GM12874 (cell line): ENCODE data around the gene PPP4C.
A peak's percentile ranks its signal among the peaks of the same experiment; 100 is the strongest.

ENCODE experiments used
- TF ChIP-seq, protein P1 (sequence below): IDR thresholded peaks from 2 replicates; pipeline ENCODE4 v1.5.1; 2011; ENCODE audit warnings: low read depth, mild to moderate bottlenecking, control low read depth, low read length, moderate library complexity; ENCODE audit not compliant: insufficient read depth

PPP4C gene

GRCh38 chr16:30096862-30097563, 21.2 kb downstream of the PPP4C start:
- TF ChIP-seq, protein P1, sequence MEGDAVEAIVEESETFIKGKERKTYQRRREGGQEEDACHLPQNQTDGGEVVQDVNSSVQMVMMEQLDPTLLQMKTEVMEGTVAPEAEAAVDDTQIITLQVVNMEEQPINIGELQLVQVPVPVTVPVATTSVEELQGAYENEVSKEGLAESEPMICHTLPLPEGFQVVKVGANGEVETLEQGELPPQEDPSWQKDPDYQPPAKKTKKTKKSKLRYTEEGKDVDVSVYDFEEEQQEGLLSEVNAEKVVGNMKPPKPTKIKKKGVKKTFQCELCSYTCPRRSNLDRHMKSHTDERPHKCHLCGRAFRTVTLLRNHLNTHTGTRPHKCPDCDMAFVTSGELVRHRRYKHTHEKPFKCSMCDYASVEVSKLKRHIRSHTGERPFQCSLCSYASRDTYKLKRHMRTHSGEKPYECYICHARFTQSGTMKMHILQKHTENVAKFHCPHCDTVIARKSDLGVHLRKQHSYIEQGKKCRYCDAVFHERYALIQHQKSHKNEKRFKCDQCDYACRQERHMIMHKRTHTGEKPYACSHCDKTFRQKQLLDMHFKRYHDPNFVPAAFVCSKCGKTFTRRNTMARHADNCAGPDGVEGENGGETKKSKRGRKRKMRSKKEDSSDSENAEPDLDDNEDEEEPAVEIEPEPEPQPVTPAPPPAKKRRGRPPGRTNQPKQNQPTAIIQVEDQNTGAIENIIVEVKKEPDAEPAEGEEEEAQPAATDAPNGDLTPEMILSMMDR = no peak

GRCh38 chr16:30104090-30104489, 28.3 kb downstream of the PPP4C start:
- TF ChIP-seq, protein P1 = no peak

GRCh38 chr16:30104492-30104891, 28.7 kb downstream of the PPP4C start:
- TF ChIP-seq, protein P1 = no peak

DNA sequence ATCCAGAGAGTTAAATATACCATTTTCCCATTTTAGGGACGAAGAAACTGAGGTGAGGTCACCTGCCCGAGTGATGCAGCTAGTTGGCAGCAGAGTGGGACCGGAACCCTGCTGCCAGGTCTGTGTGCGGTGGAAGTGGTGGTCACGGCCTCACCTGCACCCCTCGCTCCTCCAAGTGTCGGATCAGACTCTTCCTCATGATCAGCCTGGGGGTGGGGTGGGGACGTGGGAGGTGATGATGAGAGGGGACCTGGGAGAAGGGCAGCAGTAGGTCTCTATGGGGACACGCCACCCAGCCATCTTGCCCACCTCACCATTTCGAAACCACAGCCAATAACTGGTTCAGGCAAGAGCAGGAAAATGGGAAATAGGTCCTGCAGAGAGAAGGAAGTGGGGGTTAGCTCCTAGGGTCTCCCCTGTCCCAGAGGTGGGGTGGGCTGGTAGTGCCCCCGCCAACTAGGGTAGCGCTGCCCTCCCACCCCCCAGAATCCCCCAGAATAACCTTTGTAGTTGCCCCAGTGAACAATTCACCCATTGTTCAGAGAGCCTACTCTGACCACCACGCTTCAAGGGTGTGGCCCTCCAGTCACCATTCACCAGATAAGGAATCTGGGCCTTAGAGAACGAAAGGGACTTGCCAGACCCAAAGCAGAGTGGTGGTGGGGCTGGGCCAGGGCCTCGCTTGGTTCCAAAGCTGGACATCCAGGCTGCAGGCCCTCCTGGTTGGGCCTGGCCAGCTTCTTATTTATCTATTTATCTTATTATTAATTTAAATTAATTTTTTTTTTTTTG, 32.5 kb downstream of the PPP4C start:
- TF ChIP-seq, protein P1 = no peak

DNA sequence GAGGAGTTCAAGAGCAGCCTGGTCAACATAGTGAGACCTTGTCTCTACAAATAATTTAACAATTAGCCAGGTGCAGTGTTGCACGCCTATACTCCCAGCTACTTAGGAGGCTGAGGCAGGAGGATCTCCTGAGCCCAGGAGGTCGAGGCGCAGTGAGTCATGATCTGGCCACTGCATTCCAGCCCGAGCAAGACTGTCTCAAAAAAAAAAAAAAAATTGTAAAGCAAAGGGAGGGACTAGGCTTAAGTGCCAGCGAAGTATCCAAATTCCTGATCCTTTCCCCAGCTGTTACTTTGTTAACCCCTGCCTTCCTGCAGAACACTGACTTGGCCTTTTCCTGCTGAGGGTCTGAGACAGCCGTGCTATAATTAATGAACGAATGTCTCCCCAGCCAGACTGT, 34.9 kb downstream of the PPP4C start:
- TF ChIP-seq, protein P1 = no peak

DNA sequence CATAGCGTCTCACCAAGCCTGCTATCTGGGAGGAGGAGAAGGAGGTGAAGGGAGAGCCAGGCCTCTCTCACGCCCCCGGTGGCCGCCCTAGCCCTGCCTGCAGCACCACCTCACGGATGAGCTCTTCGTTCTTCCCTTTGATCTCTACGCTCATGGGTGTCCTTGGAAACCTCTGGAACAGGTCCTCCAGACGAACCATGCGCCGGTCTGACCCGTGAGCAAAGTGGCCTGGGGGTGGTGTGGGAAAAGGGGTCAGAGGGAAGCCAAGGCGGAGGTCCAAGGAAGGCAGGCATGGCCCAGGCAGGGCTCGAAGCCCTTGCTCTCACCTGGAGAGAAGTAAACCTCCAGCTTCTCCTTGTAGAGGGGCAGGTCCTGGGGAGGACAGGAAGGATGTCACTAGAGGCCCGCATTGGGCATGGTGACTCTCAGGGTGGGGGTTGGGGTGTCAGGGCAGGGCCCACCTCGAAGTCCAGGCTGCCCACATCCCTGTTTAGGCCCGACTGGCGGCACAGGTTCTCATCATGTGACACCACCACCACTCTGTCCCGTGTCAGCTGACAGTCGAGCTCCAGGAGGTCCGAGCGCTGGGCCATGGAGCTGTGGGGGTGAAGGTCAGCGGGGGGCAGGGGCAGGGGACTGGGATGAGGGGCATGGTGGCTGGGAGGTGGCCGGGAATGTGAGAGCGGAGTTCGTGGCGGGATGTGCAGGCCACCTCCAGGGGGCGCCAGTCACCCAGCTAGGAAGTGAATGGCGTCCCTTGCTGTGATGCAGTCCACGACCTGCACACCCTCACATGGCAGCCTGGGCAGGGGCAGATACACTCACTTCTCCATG, 36.6 kb downstream of the PPP4C start:
- TF ChIP-seq, protein P1 = peak; percentile 95
